ENCODE measurements around the gene HOXA6.

Gene HOXA6

DNA sequence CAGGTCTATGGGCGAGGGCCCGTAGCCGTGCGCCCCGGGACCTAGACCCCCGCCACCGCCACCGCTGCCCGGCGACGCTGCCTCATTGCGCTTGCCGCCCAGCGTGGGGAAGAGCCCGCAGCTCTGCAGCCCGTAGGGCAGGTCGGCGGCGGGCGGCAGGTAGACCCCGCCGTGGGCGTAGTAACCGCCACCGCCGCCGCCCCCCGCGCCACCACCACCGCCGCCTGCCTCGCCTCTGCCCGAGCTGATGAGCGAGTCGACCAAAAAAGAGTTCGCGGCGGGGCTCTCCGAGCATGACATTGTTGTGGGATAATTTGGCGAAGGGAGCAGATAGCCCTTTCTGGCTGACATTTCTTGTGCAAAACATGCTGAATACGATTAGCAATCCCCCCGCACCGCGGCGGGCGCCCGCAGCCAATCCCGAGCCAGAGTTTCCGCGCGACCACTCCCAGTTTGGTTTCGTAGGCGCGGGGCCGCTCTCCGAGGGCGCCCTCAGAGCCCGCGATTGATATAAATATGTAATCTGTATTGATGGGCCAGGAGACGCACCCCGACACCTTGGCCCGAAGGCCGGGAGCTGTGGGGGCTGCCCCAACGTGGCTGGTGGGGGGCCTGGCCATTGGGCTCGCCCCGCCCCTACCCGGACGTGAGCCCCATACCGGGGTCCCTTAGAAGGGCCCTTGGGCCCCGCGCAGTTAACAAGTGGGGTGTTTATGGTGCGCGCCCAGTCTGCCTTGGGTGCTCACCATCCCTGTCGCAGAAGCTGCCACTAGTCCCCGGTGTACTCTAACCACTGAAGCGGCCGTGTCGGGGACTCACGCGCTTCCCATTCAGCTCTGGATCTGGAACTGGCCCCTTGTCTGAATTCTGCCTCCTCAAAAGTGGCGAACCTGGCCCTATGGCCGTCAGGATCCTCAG lies 26.6 kb upstream of the HOXA6 start, which contains the start of gene HOXA10:
Gene HOXA10, minus strand, starts transcription at position 365 of the 918 bp plus-strand sequence. Its CDS starts 14 bp downstream, at position 351.
- ChIA-PET POLR2A (ENCODE audit: low non-redundant PET) (no interaction called here), CTCF (interaction anchor here (0.7 to 2.1 kb wide), 5 partner anchors 10 to 320 kb away, joined by 3 to 7 read pairs (median 6); no protein-coding TSS in a partner anchor)
- no peak for DNase-seq (ENCODE audit: low spot score)
- H3K27ac ChIP-seq, result peak within 1 kb of the TSS; percentile 95
- TF ChIP-seq, protein P1, sequence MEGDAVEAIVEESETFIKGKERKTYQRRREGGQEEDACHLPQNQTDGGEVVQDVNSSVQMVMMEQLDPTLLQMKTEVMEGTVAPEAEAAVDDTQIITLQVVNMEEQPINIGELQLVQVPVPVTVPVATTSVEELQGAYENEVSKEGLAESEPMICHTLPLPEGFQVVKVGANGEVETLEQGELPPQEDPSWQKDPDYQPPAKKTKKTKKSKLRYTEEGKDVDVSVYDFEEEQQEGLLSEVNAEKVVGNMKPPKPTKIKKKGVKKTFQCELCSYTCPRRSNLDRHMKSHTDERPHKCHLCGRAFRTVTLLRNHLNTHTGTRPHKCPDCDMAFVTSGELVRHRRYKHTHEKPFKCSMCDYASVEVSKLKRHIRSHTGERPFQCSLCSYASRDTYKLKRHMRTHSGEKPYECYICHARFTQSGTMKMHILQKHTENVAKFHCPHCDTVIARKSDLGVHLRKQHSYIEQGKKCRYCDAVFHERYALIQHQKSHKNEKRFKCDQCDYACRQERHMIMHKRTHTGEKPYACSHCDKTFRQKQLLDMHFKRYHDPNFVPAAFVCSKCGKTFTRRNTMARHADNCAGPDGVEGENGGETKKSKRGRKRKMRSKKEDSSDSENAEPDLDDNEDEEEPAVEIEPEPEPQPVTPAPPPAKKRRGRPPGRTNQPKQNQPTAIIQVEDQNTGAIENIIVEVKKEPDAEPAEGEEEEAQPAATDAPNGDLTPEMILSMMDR (conservative IDR thresholded peaks at IDR 0.05; ENCODE audit: low read depth), result no peak

DNA sequence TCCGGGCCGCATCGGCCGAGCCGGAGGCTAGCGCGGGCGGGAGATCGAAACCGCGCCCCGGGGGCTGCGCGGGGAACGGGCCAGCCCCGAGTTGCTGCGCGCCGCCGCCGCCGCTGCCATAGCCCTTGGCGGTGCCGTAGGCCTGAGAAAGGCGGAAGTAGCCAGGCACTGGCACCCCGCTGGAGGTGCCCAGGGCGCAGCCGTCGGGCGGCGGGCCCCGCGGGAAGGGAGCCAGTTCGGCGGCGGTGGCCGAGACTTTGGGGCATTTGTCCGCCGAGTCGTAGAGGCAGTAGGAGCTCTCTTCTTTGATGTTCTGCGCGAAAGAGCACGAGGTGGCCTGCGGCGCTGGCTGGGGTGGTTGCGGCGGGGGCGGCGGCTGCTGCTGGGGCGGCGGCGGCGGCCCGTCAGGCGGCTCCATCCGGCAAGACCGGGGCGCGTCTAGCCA lies 26.0 kb upstream of the HOXA6 start:
- ChIA-PET POLR2A (ENCODE audit: low non-redundant PET) (no interaction called here), CTCF (interaction anchor here (0.8 to 1.9 kb wide), 3 partner anchors 9 to 22 kb away, joined by 4 to 7 read pairs (median 6); no protein-coding TSS in a partner anchor)
- DNase-seq (ENCODE audit: low spot score), result no peak
- H3K27ac ChIP-seq, result peak overlapping the region; percentile 95
- TF ChIP-seq, protein P1 (conservative IDR thresholded peaks at IDR 0.05; ENCODE audit: low read depth), result no peak

DNA sequence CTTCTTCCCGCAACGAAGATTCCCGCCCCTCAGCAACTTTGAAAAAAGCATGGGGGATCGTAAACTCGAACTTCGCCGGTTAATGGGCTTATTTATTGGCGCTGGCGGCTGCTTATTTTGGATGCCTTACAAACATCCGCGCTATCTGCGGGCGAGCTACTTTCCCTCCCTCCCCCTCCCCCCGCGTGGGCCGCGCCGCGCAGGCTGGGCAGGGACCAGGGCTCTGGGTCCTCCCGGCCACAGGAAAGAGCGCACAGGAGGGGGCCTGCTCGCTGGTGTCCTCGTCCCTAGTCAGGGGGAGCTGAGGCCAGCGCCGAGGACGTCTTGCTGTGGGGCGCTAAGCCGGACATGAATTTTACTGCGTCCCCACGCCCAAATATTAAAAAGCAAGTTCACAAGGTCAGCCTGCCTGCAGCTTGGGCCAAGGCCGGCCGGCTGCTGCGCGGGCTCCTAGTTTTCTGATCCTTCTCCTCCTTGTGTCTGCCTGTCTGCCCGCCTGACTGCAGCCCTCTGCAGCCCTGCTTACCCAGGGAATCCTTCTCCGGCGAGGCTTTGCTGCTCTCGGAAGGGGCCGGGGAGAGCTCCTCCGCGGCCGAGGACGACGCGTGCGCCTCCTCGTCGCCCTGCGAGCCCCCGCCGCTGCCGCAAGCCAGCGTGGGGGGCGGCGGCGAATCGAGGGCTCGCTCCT lies 25.4 kb upstream of the HOXA6 start:
- TF ChIP-seq, protein P1 (conservative IDR thresholded peaks at IDR 0.05; ENCODE audit: low read depth), result no peak
- peak overlapping the region; percentile 95 for H3K27ac ChIP-seq
- ChIA-PET CTCF (interaction anchor here (0.9 to 1.9 kb wide), 4 partner anchors 9 to 12 kb away, joined by 3 to 7 read pairs (median 6); no protein-coding TSS in a partner anchor), POLR2A (ENCODE audit: low non-redundant PET) (interaction anchor here (0.8 kb wide), 1 partner anchor 12 kb away, joined by 4 read pairs; the partner anchor contains the start of gene HOXA11)
- DNase-seq (ENCODE audit: low spot score), result no peak

DNA sequence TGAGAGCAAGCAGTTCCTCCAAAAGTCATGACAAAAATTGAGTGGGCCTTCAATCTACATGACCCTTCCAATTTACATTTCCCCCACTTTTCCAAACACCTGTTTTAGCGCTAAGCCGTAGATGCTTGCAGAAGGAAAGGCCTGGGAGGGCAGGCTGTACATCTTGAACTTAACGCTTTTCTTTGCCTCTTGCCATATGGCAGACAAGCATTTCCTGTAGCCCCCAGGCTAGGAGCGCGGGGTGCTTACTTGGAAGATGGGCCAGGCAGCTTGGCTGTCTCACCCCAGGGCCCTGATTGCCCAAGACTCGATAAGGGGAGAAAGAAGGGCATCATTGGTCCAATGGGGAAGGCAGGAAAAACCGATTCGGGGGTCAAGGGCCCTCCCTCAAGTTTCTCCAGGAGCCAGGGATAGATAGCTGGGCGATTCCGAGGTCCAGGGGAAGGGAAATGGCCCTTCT lies 24.8 kb upstream of the HOXA6 start:
- TF ChIP-seq, protein P1 (conservative IDR thresholded peaks at IDR 0.05; ENCODE audit: low read depth), result no peak
- peak overlapping the region; percentile 95 for H3K27ac ChIP-seq
- ChIA-PET POLR2A (ENCODE audit: low non-redundant PET) (interaction anchor here (0.8 kb wide), 1 partner anchor 12 kb away, joined by 4 read pairs; the partner anchor contains the start of gene HOXA11), CTCF (interaction anchor here (0.9 to 1.2 kb wide), 5 partner anchors 9 to 30 kb away, joined by 3 to 6 read pairs (median 4); no protein-coding TSS in a partner anchor)
- no peak for DNase-seq (ENCODE audit: low spot score)

DNA sequence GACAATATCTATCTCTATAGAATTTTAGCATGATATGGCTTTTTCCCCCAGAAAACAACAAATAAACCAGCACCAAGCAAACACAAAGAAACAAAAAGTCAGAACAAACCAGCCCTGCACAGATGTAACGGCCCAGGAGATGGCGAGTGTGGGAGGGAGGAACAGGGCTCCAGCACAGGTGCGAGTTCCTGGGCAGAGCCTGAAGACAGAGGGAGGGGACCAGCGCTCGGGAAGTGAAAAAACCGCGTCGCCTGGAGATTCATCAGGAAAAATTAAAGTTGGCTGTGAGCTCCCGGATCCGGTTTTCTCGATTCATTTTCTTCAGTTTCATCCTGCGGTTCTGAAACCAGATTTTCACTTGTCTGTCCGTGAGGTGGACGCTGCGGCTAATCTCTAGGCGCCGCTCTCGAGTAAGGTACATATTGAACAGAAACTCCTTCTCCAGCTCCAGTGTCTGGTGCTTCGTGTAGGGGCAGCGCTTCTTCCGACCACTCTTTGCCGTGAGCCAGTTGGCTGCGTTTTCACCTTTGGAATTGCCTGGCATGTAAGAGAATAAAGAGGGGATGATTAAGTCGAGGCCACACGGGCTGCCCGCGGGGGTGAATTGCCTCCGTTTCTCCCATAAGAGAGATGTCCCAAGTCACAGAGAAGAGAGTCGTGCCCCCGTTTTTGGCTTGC lies 24.2 kb upstream of the HOXA6 start:
- CTCF ChIA-PET, result interaction anchor here (0.6 to 4.1 kb wide), 7 partner anchors 8 to 873 kb away, joined by 3 to 30 read pairs (median 4); no protein-coding TSS in a partner anchor
- no peak for DNase-seq (ENCODE audit: low spot score)
- TF ChIP-seq, protein P1 (conservative IDR thresholded peaks at IDR 0.05; ENCODE audit: low read depth), result peak; percentile 45
- H3K27ac ChIP-seq, result peak overlapping the region; percentile 95
- POLR2A ChIA-PET (ENCODE audit: low non-redundant PET), result no interaction called here

Measured in RWPE1 (cell line).